HEK293T (cell line): ENCODE measurements around the gene BFSP2.

Experiments used
- ARNT ChIP-seq: fragments of 450-650 bp; IDR thresholded peaks from 2 replicates; pipeline ENCODE4 v1.6.1; 2017; ENCODE audit warnings: mild to moderate bottlenecking
- BHLHE40 ChIP-seq: fragments of 450-650 bp; IDR thresholded peaks from 2 replicates; pipeline ENCODE4 v1.6.1; 2016; ENCODE audit warnings: mild to moderate bottlenecking, moderate library complexity, borderline replicate concordance
- ELF4 ChIP-seq: fragments of 450-650 bp; IDR thresholded peaks from 2 replicates; pipeline ENCODE4 v1.6.1; 2017; ENCODE audit warnings: antibody characterized with exemption
- FOXA1 ChIP-seq: fragments of 450-650 bp; IDR thresholded peaks from 2 replicates; pipeline ENCODE4 v1.6.1; 2016; ENCODE audit warnings: mild to moderate bottlenecking
- FOXM1 ChIP-seq: fragments of 450-650 bp; IDR thresholded peaks from 2 replicates; pipeline ENCODE4 v1.6.1; 2017; ENCODE audit warnings: mild to moderate bottlenecking, borderline replicate concordance
- HDGF ChIP-seq: fragments of 450-650 bp; IDR thresholded peaks from 2 replicates; pipeline ENCODE4 v1.6.1; 2017; ENCODE audit warnings: antibody characterized with exemption, borderline replicate concordance
- L3MBTL2 ChIP-seq: fragments of 450-650 bp; conservative IDR thresholded peaks from 2 replicates; pipeline ENCODE4 v1.6.1; 2016; ENCODE audit warnings: mild to moderate bottlenecking
- LEF1 ChIP-seq: fragments of 450-650 bp; IDR thresholded peaks from 2 replicates; pipeline ENCODE4 v1.6.1; 2017; ENCODE audit warnings: mild to moderate bottlenecking, borderline replicate concordance
- NFRKB ChIP-seq: fragments of 450-650 bp; IDR thresholded peaks from 2 replicates; pipeline ENCODE4 v1.6.1; 2016; ENCODE audit warnings: mild to moderate bottlenecking, moderate library complexity
- PKNOX1 ChIP-seq: fragments of 450-650 bp; IDR thresholded peaks from 2 replicates; pipeline ENCODE4 v1.6.1; 2016
- SP1 ChIP-seq: fragments of 450-650 bp; IDR thresholded peaks from 2 replicates; pipeline ENCODE4 v1.6.1; 2017
- SUZ12 ChIP-seq: fragments of 450-650 bp; IDR thresholded peaks from 2 replicates; pipeline ENCODE4 v1.6.1; 2016; ENCODE audit warnings: mild to moderate bottlenecking
- TARDBP ChIP-seq: fragments of 450-650 bp; IDR thresholded peaks from 2 replicates; pipeline ENCODE4 v1.6.1; 2016
- ZNF384 ChIP-seq: fragments of 450-650 bp; IDR thresholded peaks from 2 replicates; pipeline ENCODE4 v1.6.1; 2016

- no peak for TF ChIP-seq HDGF
- TF ChIP-seq TARDBP: no peak
- no peak for TF ChIP-seq BHLHE40
- TF ChIP-seq L3MBTL2: no peak
- no peak for TF ChIP-seq FOXA1
- no peak for TF ChIP-seq ELF4
- no peak for TF ChIP-seq SP1
- no peak for TF ChIP-seq FOXM1
- TF ChIP-seq ZNF384: no peak
- TF ChIP-seq SUZ12: no peak
- no peak for TF ChIP-seq PKNOX1
- no peak for TF ChIP-seq LEF1
- TF ChIP-seq NFRKB: no peak
- TF ChIP-seq ARNT: no peak
Observed at GRCh38 chr3:133376810-133377209, 23.0 kb upstream of the BFSP2 start.
